Measurements from ENCODE around the gene ENTREP3.
"Not testable (repeated sequence)": the region's sequence is repeated elsewhere in the genome, so short reads cannot be mapped to it uniquely, and the experiment has no call there.

The ENTREP3 gene

GRCh38 chr1:155250633-155251449 lies 4.4 kb downstream of the ENTREP3 start:
- peak; percentile 91 for DNase-seq

- no peak for DNase-seq
Observed at GRCh38 chr1:155250246-155250632, 5.0 kb downstream of the ENTREP3 start.

GRCh38 chr1:155247667-155248553 lies 7.4 kb downstream of the ENTREP3 start:
- DNase-seq: no peak

- not testable (repeated sequence) for DNase-seq
Observed at GRCh38 chr1:155246796-155247195, 8.5 kb downstream of the ENTREP3 start.

- no peak for DNase-seq
Observed at GRCh38 chr1:155245163-155245524, 10.1 kb downstream of the ENTREP3 start.

- peak; percentile 99 for DNase-seq
Observed at GRCh38 chr1:155244368-155245162, 10.7 kb downstream of the ENTREP3 start.

- no peak for DNase-seq
Observed at GRCh38 chr1:155242805-155243358, 12.4 kb downstream of the ENTREP3 start.

- DNase-seq: no peak
Observed at GRCh38 chr1:155241841-155242264, 13.4 kb downstream of the ENTREP3 start.

- peak; percentile 71 for DNase-seq
Observed at GRCh38 chr1:155241069-155241679, 14.1 kb downstream of the ENTREP3 start.

GRCh38 chr1:155236451-155236850 lies 18.8 kb downstream of the ENTREP3 start:
- DNase-seq: no peak

- DNase-seq: not testable (repeated sequence)
Observed at GRCh38 chr1:155235375-155235774, 19.9 kb downstream of the ENTREP3 start.

- not testable (repeated sequence) for DNase-seq
Observed at GRCh38 chr1:155233502-155233901, 21.8 kb downstream of the ENTREP3 start.

- DNase-seq: peak; percentile 91
Observed at GRCh38 chr1:155232001-155232978, 23.0 kb downstream of the ENTREP3 start.

GRCh38 chr1:155231302-155231701 lies 24.0 kb downstream of the ENTREP3 start:
- not testable (repeated sequence) for DNase-seq

- no peak for DNase-seq
Observed at GRCh38 chr1:155228096-155228427, 27.2 kb downstream of the ENTREP3 start.

- peak; percentile 99 for DNase-seq
Observed at GRCh38 chr1:155227261-155228095, 27.8 kb downstream of the ENTREP3 start.

- DNase-seq: peak; percentile 72
Observed at GRCh38 chr1:155226910-155227260, 28.4 kb downstream of the ENTREP3 start.

- DNase-seq: peak; percentile 85
Observed at GRCh38 chr1:155226188-155226909, 28.9 kb downstream of the ENTREP3 start.

GRCh38 chr1:155225404-155225759 lies 29.9 kb downstream of the ENTREP3 start:
- DNase-seq: not testable (repeated sequence)

- no peak for DNase-seq
Observed at GRCh38 chr1:155223047-155223446, 32.2 kb downstream of the ENTREP3 start.

Data from left hindlimb (tissue), 1 donor.